ENCODE data around the gene UGT1A9.

UGT1A9 gene

GRCh38 chr2:233817361-233817911 is 145.7 kb downstream of the UGT1A9 start:
- DNase-seq (ENCODE audit: low read depth, low spot score), result no peak

GRCh38 chr2:233817995-233818638 is 146.4 kb downstream of the UGT1A9 start:
- DNase-seq (ENCODE audit: low read depth, low spot score), result no peak

- DNase-seq (ENCODE audit: low read depth, low spot score), result no peak
Measured at GRCh38 chr2:233818639-233819621, 147.2 kb downstream of the UGT1A9 start.

GRCh38 chr2:233819884-233820773 is 148.4 kb downstream of the UGT1A9 start:
- DNase-seq (ENCODE audit: low read depth, low spot score), result no peak

DNA sequence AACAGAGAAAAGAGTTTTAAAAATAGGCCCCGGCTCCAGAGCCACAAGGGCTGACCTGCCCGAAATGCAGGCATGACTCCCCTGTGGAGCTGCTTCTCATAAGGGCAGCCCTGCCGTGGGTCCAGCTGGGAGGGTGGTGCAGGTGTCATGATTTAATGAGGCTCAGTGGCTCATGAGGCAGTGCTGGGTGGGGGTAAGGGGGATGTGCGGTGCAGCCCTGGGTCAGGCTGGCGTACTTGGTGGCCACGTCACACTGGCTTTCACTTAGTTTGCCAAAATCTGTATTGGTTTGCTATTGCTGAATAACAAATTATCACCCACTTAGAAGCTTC is 149.0 kb downstream of the UGT1A9 start:
- no peak for DNase-seq (ENCODE audit: low read depth, low spot score)

GRCh38 chr2:233821196-233821595 is 149.5 kb downstream of the UGT1A9 start:
- DNase-seq (ENCODE audit: low read depth, low spot score), result no peak

DNA sequence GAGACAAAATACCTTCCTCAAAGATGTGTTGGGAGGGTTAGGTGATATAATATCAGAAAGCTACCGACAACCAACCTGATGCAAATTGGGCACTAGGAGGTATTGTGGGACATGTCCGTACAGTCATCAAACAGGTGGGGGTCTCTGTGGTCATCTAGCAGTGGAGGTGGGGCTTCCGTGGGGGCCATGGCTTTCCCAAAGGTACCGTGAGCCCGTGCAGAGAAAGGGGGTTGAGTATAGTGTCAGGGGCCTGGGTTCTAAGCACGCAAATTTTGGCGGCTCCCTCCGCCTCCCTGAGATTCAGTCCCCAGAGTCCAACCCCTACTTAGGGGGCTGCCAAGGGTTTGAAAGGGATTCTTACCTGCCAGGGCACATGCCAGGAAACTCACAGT is 150.0 kb downstream of the UGT1A9 start:
- no peak for DNase-seq (ENCODE audit: low read depth, low spot score)

DNA sequence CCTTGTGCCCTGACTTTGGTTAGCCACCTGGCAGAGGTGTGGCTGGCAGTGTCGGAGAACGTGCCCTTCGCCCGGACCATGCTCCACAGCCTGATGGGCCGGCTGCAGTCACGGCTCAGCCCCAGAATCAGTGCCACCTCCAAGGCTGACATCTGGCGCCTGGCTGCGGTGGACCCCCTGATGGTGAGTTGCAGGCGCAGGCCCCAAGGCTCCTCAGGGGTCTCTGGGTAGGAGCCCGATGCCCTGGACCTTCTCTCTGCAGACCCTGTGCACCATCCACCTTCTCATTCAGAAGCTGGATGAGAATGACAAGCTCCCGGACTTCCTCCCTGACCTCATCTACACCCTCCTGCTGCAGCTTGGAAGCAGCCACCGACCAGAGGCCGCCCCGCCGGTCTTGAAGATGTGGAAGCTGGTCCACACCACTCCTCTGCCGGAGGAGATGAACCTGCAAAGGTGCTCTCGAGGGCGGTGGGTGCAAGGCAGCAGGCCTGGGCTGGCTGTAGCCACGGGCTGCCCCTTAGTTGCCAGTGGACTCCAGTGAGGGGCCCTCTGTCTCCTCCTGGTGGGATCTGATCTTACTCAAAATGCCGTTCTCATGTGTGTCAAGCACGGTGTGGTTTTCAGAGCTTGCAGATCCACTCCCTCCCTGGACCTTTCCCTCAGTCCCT is 150.5 kb downstream of the UGT1A9 start:
- no peak for DNase-seq (ENCODE audit: low read depth, low spot score)

Measured in iPS DF 19.7 (cell line).